ENCODE data around the gene DNM3. TPM values are rescaled to one million over a fixed set of nuclear protein-coding genes. Genes with fewer than 3 reads are reported as not detected.

Gene DNM3
- polyA plus RNA-seq, 3 donors, result 0.15 TPM; not detected in 2

- H3K36me3 Mint-ChIP-seq, result no peaks in the 10 kb centered on the region
- no peaks in the 10 kb centered on the region for H3K27me3 Mint-ChIP-seq (ENCODE audit: low read depth in 3 of 3)
- no peak overlapping the region for H3K27ac Mint-ChIP-seq
- no peak overlapping the region for H2AFZ ChIP-seq (ENCODE audit: insufficient read depth, low read depth, low read length, poor library complexity, severe bottlenecking)
- no peak for TF ChIP-seq CTCF (IDR thresholded peaks at IDR 0.05)
- peaks cover 0 to 3% (median 0%) of the 10 kb centered on the region in 7 donors for H3K9me3 Mint-ChIP-seq
- H3K9me3 ChIP-seq (replicated peaks in 1 of 2; ENCODE audit: control insufficient read depth in 1 of 2, insufficient read depth in 1 of 2, low read length in 2 of 2), result no peaks in the 10 kb centered on the region
- H3K4me3 ChIP-seq (replicated peaks in 1 of 3; ENCODE audit: low read depth in 2 of 3, low read length in 3 of 3), result no peak overlapping the region
- no peak overlapping the region for H3K4me3 Mint-ChIP-seq
- no peak overlapping the region for H3K4me2 ChIP-seq (replicated peaks; ENCODE audit: extremely low read depth, low read length, poor library complexity, severe bottlenecking)
- DNase-seq, result no peak
- no peaks in the 10 kb centered on the region for H3K27me3 ChIP-seq (ENCODE audit: control insufficient read depth in 2 of 2, insufficient read depth in 2 of 2, low read length in 2 of 2)
- H3K4me1 Mint-ChIP-seq, result peaks cover 12% of the 10 kb centered on the region
- no peaks in the 10 kb centered on the region for H4K20me1 ChIP-seq (ENCODE audit: insufficient read depth, low read length)
- intact Hi-C loops (cut with micrococcal nuclease), result no loop called here
- no peak overlapping the region for H3K9ac ChIP-seq (ENCODE audit: insufficient read depth, low read length, poor library complexity, severe bottlenecking)
- no peaks in the 10 kb centered on the region for H3K79me2 ChIP-seq (ENCODE audit: insufficient read depth, low read length)
- H3K27ac ChIP-seq (ENCODE audit: low read depth in 1 of 2, low read length in 2 of 2), result no peak overlapping the region
- H3K36me3 ChIP-seq (replicated peaks in 1 of 2; ENCODE audit: control insufficient read depth in 1 of 2, insufficient read depth in 2 of 2, low read length in 2 of 2), result no peaks in the 10 kb centered on the region
- no peaks in the 10 kb centered on the region for H3K4me1 ChIP-seq (ENCODE audit: control insufficient read depth in 1 of 2, insufficient read depth in 2 of 2, low read length in 2 of 2)
These were observed 445.9 kb downstream of the DNM3 start for GRCh38 chr1:172287208-172287607.

GRCh38 chr1:172288581-172288980 is 447.3 kb downstream of the DNM3 start:
- Histone ChIP-seq H3K27me3 (ENCODE audit: control insufficient read depth in 2 of 2, insufficient read depth in 2 of 2, low read length in 2 of 2) (no peaks in the 10 kb centered on the region), H3K79me2 (ENCODE audit: insufficient read depth, low read length) (no peaks in the 10 kb centered on the region), H3K27ac (ENCODE audit: low read depth in 1 of 2, low read length in 2 of 2) (no peak overlapping the region), H4K20me1 (ENCODE audit: insufficient read depth, low read length) (no peaks in the 10 kb centered on the region), H3K4me2 (replicated peaks; ENCODE audit: extremely low read depth, low read length, poor library complexity, severe bottlenecking) (no peak overlapping the region), H3K9me3 (replicated peaks in 1 of 2; ENCODE audit: control insufficient read depth in 1 of 2, insufficient read depth in 1 of 2, low read length in 2 of 2) (no peaks in the 10 kb centered on the region), H2AFZ (ENCODE audit: insufficient read depth, low read depth, low read length, poor library complexity, severe bottlenecking) (no peak overlapping the region), H3K36me3 (replicated peaks in 1 of 2; ENCODE audit: control insufficient read depth in 1 of 2, insufficient read depth in 2 of 2, low read length in 2 of 2) (no peaks in the 10 kb centered on the region), H3K4me3 (replicated peaks in 1 of 3; ENCODE audit: low read depth in 2 of 3, low read length in 3 of 3) (no peak overlapping the region), H3K9ac (ENCODE audit: insufficient read depth, low read length, poor library complexity, severe bottlenecking) (no peak overlapping the region), H3K4me1 (ENCODE audit: control insufficient read depth in 1 of 2, insufficient read depth in 2 of 2, low read length in 2 of 2) (no peaks in the 10 kb centered on the region)
- no peaks in the 10 kb centered on the region for H3K27me3 Mint-ChIP-seq (ENCODE audit: low read depth in 3 of 3)
- H3K4me1 Mint-ChIP-seq, result peaks cover 7% of the 10 kb centered on the region
- DNase-seq, result no peak
- H3K9me3 Mint-ChIP-seq, result peaks cover 0 to 3% (median 0%) of the 10 kb centered on the region in 7 donors
- no peak for TF ChIP-seq CTCF (IDR thresholded peaks at IDR 0.05)
- no peak overlapping the region for H3K4me3 Mint-ChIP-seq
- WGBS (ENCODE audit: insufficient coverage), result 93% methylated on average over 2 of the region's 4 CpGs
- no peak overlapping the region for H3K27ac Mint-ChIP-seq
- H3K36me3 Mint-ChIP-seq, result no peaks in the 10 kb centered on the region
- intact Hi-C loops (cut with micrococcal nuclease), result no loop called here
